HEK293 (cell line): ENCODE results near the gene SYNGAP1.

ENCODE experiments used
- CTCF ChIA-PET: fragments of 350-600 bp; formaldehyde crosslinking; extraction: SDS; loops from one replicate; lab custom pipeline; 2021; ENCODE audit warnings: antibody characterized with exemption; lab: Yijun Ruan, JAX
- POLR2A ChIA-PET: fragments of 300-600 bp; formaldehyde crosslinking; extraction: SDS; loops from one replicate; lab custom pipeline; 2020; ENCODE audit warnings: antibody characterized with exemption, inconsistent platforms; lab: Yijun Ruan, JAX
- H3K27ac ChIP-seq: fragments of 200-500 bp; sonication (Bioruptor generic); 2 replicates; pipeline ENCODE4 v1.5.1; 2014; ENCODE audit warnings: low read depth, low read length, control low read depth, inconsistent platforms; ENCODE audit errors: extremely low read depth
- H3K36me3 ChIP-seq, 2 experiments: fragments of 200-500 bp in 1 of 2; sonication (Bioruptor generic) in 1 of 2; 1 replicate in 1 of 2; 2 replicates in 1 of 2; pipeline ENCODE4 v1.5.1; 2014 to 2017; ENCODE audit warnings: inconsistent platforms in 2 of 2, low read length in 2 of 2; ENCODE audit not compliant: control insufficient read depth in 2 of 2, insufficient read depth in 1 of 2
- H3K4me1 ChIP-seq: fragments of 200-500 bp; sonication (Bioruptor generic); 2 replicates; pipeline ENCODE4 v1.5.1; 2014; ENCODE audit warnings: mild to moderate bottlenecking, low read length, inconsistent platforms; ENCODE audit not compliant: control insufficient read depth, insufficient read depth
- H3K4me3 ChIP-seq: 2 replicates; pipeline ENCODE4 v1.5.1; 2011; ENCODE audit warnings: low read depth, mild to moderate bottlenecking, control low read depth, low read length, moderate library complexity
- H3K9me3 ChIP-seq: fragments of 200-500 bp; sonication (Bioruptor generic); 2 replicates; pipeline ENCODE4 v1.5.1; 2014; ENCODE audit warnings: low read depth, low read length, inconsistent platforms; ENCODE audit not compliant: control insufficient read depth, insufficient read depth
- EGR2 ChIP-seq: fragments of 450-650 bp; formaldehyde crosslinking; IDR thresholded peaks from 2 replicates; pipeline ENCODE4 v1.5.1; 2016; ENCODE audit warnings: low read depth, missing biosample characterization, missing genetic modification characterization
- GLIS1 ChIP-seq: fragments of 450-650 bp; formaldehyde crosslinking; IDR thresholded peaks from 2 replicates; pipeline ENCODE4 v1.5.1; 2016; ENCODE audit warnings: missing biosample characterization, missing genetic modification characterization
- GLIS2 ChIP-seq: fragments of 450-650 bp; formaldehyde crosslinking; IDR thresholded peaks from 2 replicates; pipeline ENCODE4 v1.5.1; 2016; ENCODE audit warnings: missing biosample characterization, missing genetic modification characterization
- KLF9 ChIP-seq: fragments of 450-650 bp; formaldehyde crosslinking; IDR thresholded peaks from 2 replicates; pipeline ENCODE4 v1.5.1; 2016; ENCODE audit warnings: missing biosample characterization, missing genetic modification characterization, low read depth
- OSR2 ChIP-seq: fragments of 450-650 bp; formaldehyde crosslinking; IDR thresholded peaks from 2 replicates; pipeline ENCODE4 v1.5.1; 2016; ENCODE audit warnings: missing biosample characterization, missing genetic modification characterization
- SP2 ChIP-seq: fragments of 450-650 bp; formaldehyde crosslinking; IDR thresholded peaks from 2 replicates; pipeline ENCODE4 v1.5.1; 2016; ENCODE audit warnings: missing biosample characterization, missing genetic modification characterization
- TCF7L2 ChIP-seq: IDR thresholded peaks from 2 replicates; pipeline ENCODE4 v1.6.1; 2011; ENCODE audit warnings: low read depth, mild to moderate bottlenecking, inconsistent platforms, low read length, moderate library complexity, borderline replicate concordance
- ZBTB17 ChIP-seq: fragments of 450-650 bp; formaldehyde crosslinking; IDR thresholded peaks from 2 replicates; pipeline ENCODE4 v1.5.1; 2016; ENCODE audit warnings: missing biosample characterization, missing genetic modification characterization
- ZFP69B ChIP-seq: fragments of 450-650 bp; formaldehyde crosslinking; IDR thresholded peaks from 2 replicates; pipeline ENCODE4 v1.5.1; 2016; ENCODE audit warnings: missing biosample characterization, missing genetic modification characterization
- ZNF10 ChIP-seq: fragments of 450-650 bp; formaldehyde crosslinking; IDR thresholded peaks from 2 replicates; pipeline ENCODE4 v1.5.1; 2017; ENCODE audit warnings: missing biosample characterization, missing genetic modification characterization
- ZNF132 ChIP-seq: fragments of 450-650 bp; formaldehyde crosslinking; IDR thresholded peaks from 2 replicates; pipeline ENCODE4 v1.5.1; 2017; ENCODE audit warnings: missing biosample characterization, missing genetic modification characterization, borderline replicate concordance
- ZNF169 ChIP-seq: fragments of 450-650 bp; formaldehyde crosslinking; IDR thresholded peaks from 2 replicates; pipeline ENCODE4 v1.5.1; 2016; ENCODE audit warnings: missing biosample characterization, missing genetic modification characterization
- ZNF335 ChIP-seq: fragments of 450-650 bp; formaldehyde crosslinking; conservative IDR thresholded peaks from 2 replicates; pipeline ENCODE4 v1.5.1; 2016; ENCODE audit warnings: missing biosample characterization, missing genetic modification characterization
- ZNF341 ChIP-seq: fragments of 450-650 bp; formaldehyde crosslinking; IDR thresholded peaks from 2 replicates; pipeline ENCODE4; 2016; ENCODE audit warnings: low read depth, missing biosample characterization, missing genetic modification characterization
- ZNF473 ChIP-seq: fragments of 450-650 bp; formaldehyde crosslinking; IDR thresholded peaks from 2 replicates; pipeline ENCODE4 v1.5.1; 2017; ENCODE audit warnings: missing biosample characterization, missing genetic modification characterization
- ZNF521 ChIP-seq: fragments of 450-650 bp; formaldehyde crosslinking; IDR thresholded peaks from 2 replicates; pipeline ENCODE4 v1.5.1; 2017; ENCODE audit warnings: missing biosample characterization, mild to moderate bottlenecking, missing genetic modification characterization
- ZNF600 ChIP-seq: fragments of 450-650 bp; formaldehyde crosslinking; IDR thresholded peaks from 2 replicates; pipeline ENCODE4 v1.5.1; 2016; ENCODE audit warnings: missing biosample characterization, missing genetic modification characterization
- ZNF623 ChIP-seq: fragments of 450-650 bp; formaldehyde crosslinking; IDR thresholded peaks from 2 replicates; pipeline ENCODE4 v1.5.1; 2016; ENCODE audit warnings: missing biosample characterization, missing genetic modification characterization
- ZNF707 ChIP-seq: fragments of 450-650 bp; formaldehyde crosslinking; IDR thresholded peaks from 2 replicates; pipeline ENCODE4 v1.5.1; 2016; ENCODE audit warnings: missing biosample characterization, missing genetic modification characterization
- TF ChIP-seq, protein P1 (sequence below): fragments of 450-650 bp; formaldehyde crosslinking; IDR thresholded peaks from 2 replicates; pipeline ENCODE4 v1.5.1; 2017; ENCODE audit warnings: missing biosample characterization, missing genetic modification characterization
- TF ChIP-seq, protein P2 (sequence below): fragments of 450-650 bp; formaldehyde crosslinking; IDR thresholded peaks from 2 replicates; pipeline ENCODE4 v1.5.1; 2017; ENCODE audit warnings: missing biosample characterization, mild to moderate bottlenecking, missing genetic modification characterization, moderate library complexity
- TF ChIP-seq, protein P3 (sequence below): fragments of 450-650 bp; formaldehyde crosslinking; IDR thresholded peaks from 2 replicates; pipeline ENCODE4 v1.5.1; 2016; ENCODE audit warnings: missing biosample characterization, missing genetic modification characterization
- TF ChIP-seq, protein P4 (sequence below): fragments of 450-650 bp; formaldehyde crosslinking; IDR thresholded peaks from 2 replicates; pipeline ENCODE4 v1.5.1; 2016; ENCODE audit warnings: missing biosample characterization, missing genetic modification characterization, borderline replicate concordance

Gene SYNGAP1

DNA sequence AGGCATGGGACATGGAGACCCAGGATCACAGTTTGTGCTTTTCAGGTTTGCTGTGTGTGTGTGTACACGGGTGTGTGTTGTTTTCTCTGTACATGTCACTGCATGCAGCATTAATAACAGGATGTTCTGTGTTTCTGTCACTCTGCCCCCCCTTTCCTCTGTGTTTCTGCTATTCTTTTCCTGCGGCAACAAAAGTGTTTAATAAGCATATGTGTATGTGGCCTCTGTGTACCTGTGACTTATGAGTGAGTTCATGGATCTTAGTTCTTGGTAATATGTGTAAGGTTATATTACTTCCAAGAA lies 9.8 kb downstream of the SYNGAP1 start:
- peaks cover 16% of the 10 kb centered on the region for H3K4me1 ChIP-seq

DNA sequence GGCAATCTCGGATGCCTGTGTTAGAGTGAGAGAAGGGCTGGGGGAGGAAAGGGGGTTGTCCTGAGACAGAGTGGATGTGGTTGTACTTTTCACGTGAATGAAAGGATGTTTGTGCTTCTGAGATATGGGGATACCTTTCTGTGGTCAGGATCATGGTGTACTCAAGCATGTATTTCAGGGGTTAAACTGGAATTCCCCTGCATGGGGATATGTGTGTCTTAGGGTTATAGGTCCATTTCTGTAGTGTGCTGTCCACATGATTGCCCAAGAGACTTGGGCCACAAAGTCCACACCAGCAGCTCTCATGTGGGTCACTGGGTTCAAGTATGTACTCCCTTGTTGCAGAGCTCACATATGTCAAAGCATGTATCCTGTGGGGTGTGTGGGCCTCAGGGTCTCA lies 10.5 kb downstream of the SYNGAP1 start:
- POLR2A ChIA-PET, result interaction anchor here (1.0 to 2.4 kb wide), 15 partner anchors 10 to 458 kb away, joined by 3 to 20 read pairs (median 5); partner anchors contain the start of genes B3GALT4, BAK1, CUTA and RGL2
- H3K9me3 ChIP-seq, result no peaks in the 10 kb centered on the region
- peak; percentile 41 for TF ChIP-seq ZNF335
- no peak for TF ChIP-seq EGR2 (tag by site-specific recombination)
- TF ChIP-seq, all 188 proteins: peak for 1
- H3K27ac ChIP-seq, result no peak overlapping the region
- CTCF ChIA-PET, result interaction anchor here (0.7 to 2.7 kb wide), 6 partner anchors 8 to 151 kb away, joined by 3 to 13 read pairs (median 4); partner anchors contain the start of genes BAK1, CUTA and SYNGAP1
- H3K36me3 ChIP-seq, result peaks cover 3% of the 10 kb centered on the region in 2 experiments; a peak in 1 of 3 replicates
- peaks cover 10% of the 10 kb centered on the region for H3K4me1 ChIP-seq
- no peak overlapping the region for H3K4me3 ChIP-seq

More for the DNA sequence above, 9.8 kb downstream of the SYNGAP1 start:
- no peak overlapping the region for H3K4me3 ChIP-seq
- no peak for TF ChIP-seq ZNF10 (tag by site-specific recombination)
- TF ChIP-seq, protein P1, sequence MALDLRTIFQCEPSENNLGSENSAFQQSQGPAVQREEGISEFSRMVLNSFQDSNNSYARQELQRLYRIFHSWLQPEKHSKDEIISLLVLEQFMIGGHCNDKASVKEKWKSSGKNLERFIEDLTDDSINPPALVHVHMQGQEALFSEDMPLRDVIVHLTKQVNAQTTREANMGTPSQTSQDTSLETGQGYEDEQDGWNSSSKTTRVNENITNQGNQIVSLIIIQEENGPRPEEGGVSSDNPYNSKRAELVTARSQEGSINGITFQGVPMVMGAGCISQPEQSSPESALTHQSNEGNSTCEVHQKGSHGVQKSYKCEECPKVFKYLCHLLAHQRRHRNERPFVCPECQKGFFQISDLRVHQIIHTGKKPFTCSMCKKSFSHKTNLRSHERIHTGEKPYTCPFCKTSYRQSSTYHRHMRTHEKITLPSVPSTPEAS, result 0 out of 2 replicates have a peak, but pooled peaks have one; percentile 4
- TF ChIP-seq, all 188 proteins: peak for 1
- no peaks in the 10 kb centered on the region for H3K36me3 ChIP-seq
- H3K9me3 ChIP-seq, result no peaks in the 10 kb centered on the region
- CTCF ChIA-PET, result interaction anchor here (0.7 to 1.1 kb wide), 4 partner anchors 16 to 83 kb away, joined by 3 to 4 read pairs (median 3); no protein-coding TSS in a partner anchor
- POLR2A ChIA-PET, result interaction anchor here (1.2 to 2.4 kb wide), 6 partner anchors 13 to 158 kb away, joined by 3 to 11 read pairs (median 6); partner anchors contain the start of genes B3GALT4, BAK1, RGL2 and RPS18
- no peak overlapping the region for H3K27ac ChIP-seq

DNA sequence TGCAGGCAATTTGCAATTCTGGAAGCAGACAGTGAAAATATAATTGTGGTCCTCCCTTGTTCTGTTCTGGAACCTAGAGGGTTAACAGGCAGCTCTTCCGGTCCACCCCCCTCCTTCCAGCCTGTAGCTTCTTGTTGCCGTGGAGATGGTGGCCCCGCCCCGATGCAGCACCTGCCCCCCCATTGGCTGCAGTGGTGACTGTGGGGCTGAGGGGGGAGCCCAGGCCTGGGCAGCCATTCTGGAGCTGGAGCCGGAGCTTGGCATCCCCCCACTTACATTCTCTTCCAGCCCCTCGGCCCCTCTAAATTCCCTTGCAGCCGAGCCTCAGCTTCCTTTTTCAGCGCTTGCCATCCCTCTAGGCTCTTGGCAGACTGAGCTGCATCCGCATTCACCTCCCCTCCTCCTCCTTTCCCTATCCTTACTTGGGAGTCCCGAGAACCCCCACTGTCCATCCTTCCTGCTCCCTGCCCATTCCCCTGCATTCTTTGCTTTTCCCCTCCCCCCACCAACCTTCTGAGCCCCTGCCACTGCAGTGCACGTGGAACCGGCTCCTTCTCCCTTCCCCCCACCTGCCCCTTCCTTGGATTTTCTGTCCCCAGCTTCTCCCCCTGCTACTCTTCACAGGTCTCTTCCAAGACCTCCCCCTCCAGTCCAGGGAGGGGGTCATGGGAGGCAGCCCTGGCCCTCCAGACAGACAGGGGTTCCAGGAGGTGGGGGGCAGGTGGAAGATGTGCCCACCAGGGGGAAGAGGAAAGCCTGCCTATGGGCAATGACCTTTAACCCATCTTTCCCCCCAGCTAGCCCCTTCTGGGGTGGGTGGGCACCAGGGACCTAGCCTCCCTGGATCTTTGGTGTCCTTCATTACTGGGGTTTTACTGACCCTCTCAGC lies 11.4 kb downstream of the SYNGAP1 start:
- Histone ChIP-seq H3K27ac (no peak overlapping the region), H3K9me3 (no peaks in the 10 kb centered on the region), H3K4me1 (peaks cover 10% of the 10 kb centered on the region), H3K4me3 (no peak overlapping the region), H3K36me3 (peaks cover 3 to 11% of the 10 kb centered on the region in 2 experiments; a peak in 2 of 3 replicates)
- POLR2A ChIA-PET, result interaction anchor here (0.6 to 2.4 kb wide), 18 partner anchors 9 to 459 kb away, joined by 3 to 20 read pairs (median 5); partner anchors contain the start of genes B3GALT4, BAK1, CUTA and RGL2
- CTCF ChIA-PET, result interaction anchor here (0.6 to 2.7 kb wide), 7 partner anchors 9 to 152 kb away, joined by 3 to 13 read pairs (median 4); partner anchors contain the start of genes BAK1, CUTA and SYNGAP1
- TF ChIP-seq ZNF521 (no peak), GLIS2 (tag by site-specific recombination) (peak; percentile 43; the same call in 1 of the 2 replicates), ZBTB17 (tag by site-specific recombination) (peak; percentile 74), ZNF169 (no peak), OSR2 (tag by site-specific recombination) (no peak), ZFP69B (no peak), KLF9 (tag by site-specific recombination) (peak; percentile 27; the same call in 1 of the 2 replicates), ZNF600 (tag by site-specific recombination) (peak; percentile 82), ZNF341 (peak; percentile 99), ZNF623 (no peak), ZNF132 (tag by site-specific recombination) (no peak), SP2 (tag by site-specific recombination) (peak; percentile 54), ZNF707 (tag by site-specific recombination) (no peak), ZNF473 (tag by site-specific recombination) (no peak), TCF7L2 (no peak), GLIS1 (tag by site-specific recombination) (0 out of 2 replicates have a peak, but pooled peaks have one; percentile 6)
- TF ChIP-seq, protein P2, sequence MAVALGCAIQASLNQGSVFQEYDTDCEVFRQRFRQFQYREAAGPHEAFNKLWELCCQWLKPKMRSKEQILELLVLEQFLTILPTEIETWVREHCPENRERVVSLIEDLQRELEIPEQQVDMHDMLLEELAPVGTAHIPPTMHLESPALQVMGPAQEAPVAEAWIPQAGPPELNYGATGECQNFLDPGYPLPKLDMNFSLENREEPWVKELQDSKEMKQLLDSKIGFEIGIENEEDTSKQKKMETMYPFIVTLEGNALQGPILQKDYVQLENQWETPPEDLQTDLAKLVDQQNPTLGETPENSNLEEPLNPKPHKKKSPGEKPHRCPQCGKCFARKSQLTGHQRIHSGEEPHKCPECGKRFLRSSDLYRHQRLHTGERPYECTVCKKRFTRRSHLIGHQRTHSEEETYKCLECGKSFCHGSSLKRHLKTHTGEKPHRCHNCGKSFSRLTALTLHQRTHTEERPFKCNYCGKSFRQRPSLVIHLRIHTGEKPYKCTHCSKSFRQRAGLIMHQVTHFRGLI, result no peak
- TF ChIP-seq, protein P3, sequence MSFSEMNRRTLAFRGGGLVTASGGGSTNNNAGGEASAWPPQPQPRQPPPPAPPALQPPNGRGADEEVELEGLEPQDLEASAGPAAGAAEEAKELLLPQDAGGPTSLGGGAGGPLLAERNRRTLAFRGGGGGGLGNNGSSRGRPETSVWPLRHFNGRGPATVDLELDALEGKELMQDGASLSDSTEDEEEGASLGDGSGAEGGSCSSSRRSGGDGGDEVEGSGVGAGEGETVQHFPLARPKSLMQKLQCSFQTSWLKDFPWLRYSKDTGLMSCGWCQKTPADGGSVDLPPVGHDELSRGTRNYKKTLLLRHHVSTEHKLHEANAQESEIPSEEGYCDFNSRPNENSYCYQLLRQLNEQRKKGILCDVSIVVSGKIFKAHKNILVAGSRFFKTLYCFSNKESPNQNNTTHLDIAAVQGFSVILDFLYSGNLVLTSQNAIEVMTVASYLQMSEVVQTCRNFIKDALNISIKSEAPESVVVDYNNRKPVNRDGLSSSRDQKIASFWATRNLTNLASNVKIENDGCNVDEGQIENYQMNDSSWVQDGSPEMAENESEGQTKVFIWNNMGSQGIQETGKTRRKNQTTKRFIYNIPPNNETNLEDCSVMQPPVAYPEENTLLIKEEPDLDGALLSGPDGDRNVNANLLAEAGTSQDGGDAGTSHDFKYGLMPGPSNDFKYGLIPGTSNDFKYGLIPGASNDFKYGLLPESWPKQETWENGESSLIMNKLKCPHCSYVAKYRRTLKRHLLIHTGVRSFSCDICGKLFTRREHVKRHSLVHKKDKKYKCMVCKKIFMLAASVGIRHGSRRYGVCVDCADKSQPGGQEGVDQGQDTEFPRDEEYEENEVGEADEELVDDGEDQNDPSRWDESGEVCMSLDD (tag by site-specific recombination), result peak; percentile 63
- TF ChIP-seq, protein P4, sequence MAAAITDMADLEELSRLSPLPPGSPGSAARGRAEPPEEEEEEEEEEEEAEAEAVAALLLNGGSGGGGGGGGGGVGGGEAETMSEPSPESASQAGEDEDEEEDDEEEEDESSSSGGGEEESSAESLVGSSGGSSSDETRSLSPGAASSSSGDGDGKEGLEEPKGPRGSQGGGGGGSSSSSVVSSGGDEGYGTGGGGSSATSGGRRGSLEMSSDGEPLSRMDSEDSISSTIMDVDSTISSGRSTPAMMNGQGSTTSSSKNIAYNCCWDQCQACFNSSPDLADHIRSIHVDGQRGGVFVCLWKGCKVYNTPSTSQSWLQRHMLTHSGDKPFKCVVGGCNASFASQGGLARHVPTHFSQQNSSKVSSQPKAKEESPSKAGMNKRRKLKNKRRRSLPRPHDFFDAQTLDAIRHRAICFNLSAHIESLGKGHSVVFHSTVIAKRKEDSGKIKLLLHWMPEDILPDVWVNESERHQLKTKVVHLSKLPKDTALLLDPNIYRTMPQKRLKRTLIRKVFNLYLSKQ (tag by site-specific recombination), result no peak
